ENCODE results near the gene NCR2. TPM values are rescaled to one million over a fixed set of nuclear protein-coding genes. Genes with fewer than 3 reads are reported as not detected.

The NCR2 gene
- total RNA-seq, 1 experiment from 2014 or later = not detected

GRCh38 chr6:41355952-41356351 lies 20.5 kb downstream of the NCR2 start:
- H3K27ac ChIP-seq = no peak overlapping the region
- H3K4me3 ChIP-seq = no peak overlapping the region
- no peaks in the 10 kb centered on the region for H3K4me1 ChIP-seq (replicated peaks)
- H3K36me3 ChIP-seq = no peaks in the 10 kb centered on the region
- no peak for DNase-seq (ENCODE audit: low read depth in 1 of 2, low spot score in 2 of 2)
- peaks cover 5% of the 10 kb centered on the region; the same call in 1 of the 2 replicates for H3K9me3 ChIP-seq (replicated peaks)
- peaks cover 11% of the 10 kb centered on the region for H3K27me3 ChIP-seq (replicated peaks)

GRCh38 chr6:41356825-41357224 lies 21.4 kb downstream of the NCR2 start:
- Histone ChIP-seq H3K4me3 (no peak overlapping the region), H3K27ac (no peak overlapping the region), H3K4me1 (replicated peaks) (no peaks in the 10 kb centered on the region), H3K9me3 (replicated peaks) (peaks cover 5% of the 10 kb centered on the region; the same call in 1 of the 2 replicates), H3K36me3 (no peaks in the 10 kb centered on the region), H3K27me3 (replicated peaks) (peaks cover 11% of the 10 kb centered on the region)
- no peak for DNase-seq (ENCODE audit: low read depth in 1 of 2, low spot score in 2 of 2)

GRCh38 chr6:41358503-41358902 lies 23.1 kb downstream of the NCR2 start:
- H3K4me1 ChIP-seq (replicated peaks) = no peaks in the 10 kb centered on the region
- peaks cover 11% of the 10 kb centered on the region for H3K27me3 ChIP-seq (replicated peaks)
- H3K27ac ChIP-seq = no peak overlapping the region
- peaks cover 5% of the 10 kb centered on the region; the same call in 1 of the 2 replicates for H3K9me3 ChIP-seq (replicated peaks)
- no peak overlapping the region for H3K4me3 ChIP-seq
- H3K36me3 ChIP-seq = no peaks in the 10 kb centered on the region
- DNase-seq (ENCODE audit: low read depth in 1 of 2, low spot score in 2 of 2) = peak in 1 of 2 experiments; percentile 26

GRCh38 chr6:41359617-41360313 lies 24.4 kb downstream of the NCR2 start:
- Histone ChIP-seq H3K4me3 (no peak overlapping the region), H3K36me3 (no peaks in the 10 kb centered on the region)
- DNase-seq (ENCODE audit: low read depth in 1 of 2, low spot score in 2 of 2) = peak in 1 of 2 experiments; percentile 23

GRCh38 chr6:41360314-41360685 lies 24.9 kb downstream of the NCR2 start:
- no peak overlapping the region for H3K4me3 ChIP-seq
- H3K9me3 ChIP-seq (replicated peaks) = peaks cover 5% of the 10 kb centered on the region; the same call in 1 of the 2 replicates
- DNase-seq (ENCODE audit: low read depth in 1 of 2, low spot score in 2 of 2) = peak in 1 of 2 experiments; percentile 6
- no peaks in the 10 kb centered on the region for H3K36me3 ChIP-seq
- no peak overlapping the region for H3K27ac ChIP-seq
- no peaks in the 10 kb centered on the region for H3K4me1 ChIP-seq (replicated peaks)
- peaks cover 7% of the 10 kb centered on the region for H3K27me3 ChIP-seq (replicated peaks)

More at GRCh38 chr6:41359617-41360313, 24.4 kb downstream of the NCR2 start:
- Histone ChIP-seq H3K4me1 (replicated peaks) (no peaks in the 10 kb centered on the region), H3K27me3 (replicated peaks) (peaks cover 7% of the 10 kb centered on the region), H3K27ac (no peak overlapping the region), H3K9me3 (replicated peaks) (peaks cover 5% of the 10 kb centered on the region; the same call in 1 of the 2 replicates)

- no peak for DNase-seq (ENCODE audit: low read depth in 1 of 2, low spot score in 2 of 2)
- Histone ChIP-seq H3K27ac (no peak overlapping the region), H3K36me3 (no peaks in the 10 kb centered on the region), H3K4me3 (no peak overlapping the region), H3K9me3 (replicated peaks) (no peaks in the 10 kb centered on the region), H3K27me3 (replicated peaks) (peaks cover 6% of the 10 kb centered on the region), H3K4me1 (replicated peaks) (peaks cover 18% of the 10 kb centered on the region)
These were observed 30.7 kb downstream of the NCR2 start for GRCh38 chr6:41366150-41366549.

- no peaks in the 10 kb centered on the region for H3K36me3 ChIP-seq
- peaks cover 6% of the 10 kb centered on the region for H3K27me3 ChIP-seq (replicated peaks)
- H3K4me3 ChIP-seq = no peak overlapping the region
- H3K4me1 ChIP-seq (replicated peaks) = peaks cover 23% of the 10 kb centered on the region
- H3K27ac ChIP-seq = no peak overlapping the region
- DNase-seq (ENCODE audit: low read depth in 1 of 2, low spot score in 2 of 2) = peak in 1 of 2 experiments; percentile 14
- no peaks in the 10 kb centered on the region for H3K9me3 ChIP-seq (replicated peaks)
These were observed 31.7 kb downstream of the NCR2 start for GRCh38 chr6:41367061-41367460.

- peak; percentile 54 to 60 for DNase-seq (ENCODE audit: low read depth in 1 of 2, low spot score in 2 of 2)
- peaks cover 6% of the 10 kb centered on the region for H3K27me3 ChIP-seq (replicated peaks)
- H3K27ac ChIP-seq = no peak overlapping the region
- no peaks in the 10 kb centered on the region for H3K9me3 ChIP-seq (replicated peaks)
- no peak overlapping the region for H3K4me3 ChIP-seq
- no peaks in the 10 kb centered on the region for H3K36me3 ChIP-seq
- peaks cover 29% of the 10 kb centered on the region for H3K4me1 ChIP-seq (replicated peaks)
These were observed 32.3 kb downstream of the NCR2 start for GRCh38 chr6:41367700-41368099.

- H3K4me3 ChIP-seq = no peak overlapping the region
- H3K4me1 ChIP-seq (replicated peaks) = peaks cover 40% of the 10 kb centered on the region
- H3K36me3 ChIP-seq = no peaks in the 10 kb centered on the region
- no peak overlapping the region for H3K27ac ChIP-seq
- peaks cover 4% of the 10 kb centered on the region for H3K27me3 ChIP-seq (replicated peaks)
- no peaks in the 10 kb centered on the region for H3K9me3 ChIP-seq (replicated peaks)
- peak in 1 of 2 experiments; percentile 45 for DNase-seq (ENCODE audit: low read depth in 1 of 2, low spot score in 2 of 2)
These were observed 35.2 kb downstream of the NCR2 start for GRCh38 chr6:41370488-41371111.

- DNase-seq (ENCODE audit: low read depth in 1 of 2, low spot score in 2 of 2) = no peak
- H3K4me1 ChIP-seq (replicated peaks) = peaks cover 40% of the 10 kb centered on the region
- H3K9me3 ChIP-seq (replicated peaks) = no peaks in the 10 kb centered on the region
These were observed 36.1 kb downstream of the NCR2 start for GRCh38 chr6:41371461-41371991.

GRCh38 chr6:41371992-41372831 lies 36.8 kb downstream of the NCR2 start:
- no peak overlapping the region for H3K27ac ChIP-seq
- H3K4me1 ChIP-seq (replicated peaks) = peaks cover 40% of the 10 kb centered on the region
- no peaks in the 10 kb centered on the region for H3K36me3 ChIP-seq
- DNase-seq (ENCODE audit: low read depth in 1 of 2, low spot score in 2 of 2) = peak in 1 of 2 experiments; percentile 9
- H3K27me3 ChIP-seq (replicated peaks) = no peaks in the 10 kb centered on the region
- H3K4me3 ChIP-seq = peak overlapping the region; percentile 33
- no peaks in the 10 kb centered on the region for H3K9me3 ChIP-seq (replicated peaks)

More at GRCh38 chr6:41371461-41371991, 36.1 kb downstream of the NCR2 start:
- no peak overlapping the region for H3K4me3 ChIP-seq
- H3K36me3 ChIP-seq = no peaks in the 10 kb centered on the region
- no peaks in the 10 kb centered on the region for H3K27me3 ChIP-seq (replicated peaks)
- H3K27ac ChIP-seq = no peak overlapping the region

GRCh38 chr6:41372832-41373626 lies 37.6 kb downstream of the NCR2 start:
- H3K27ac ChIP-seq = no peak overlapping the region
- peak in 1 of 2 experiments; percentile 41 for DNase-seq (ENCODE audit: low read depth in 1 of 2, low spot score in 2 of 2)
- no peaks in the 10 kb centered on the region for H3K36me3 ChIP-seq
- peak overlapping the region; percentile 33 for H3K4me3 ChIP-seq
- no peaks in the 10 kb centered on the region for H3K9me3 ChIP-seq (replicated peaks)
- H3K27me3 ChIP-seq (replicated peaks) = 0 out of 2 replicates have a peak, but pooled peaks cover 5% of the 10 kb centered on the region
- H3K4me1 ChIP-seq (replicated peaks) = peaks cover 40% of the 10 kb centered on the region

GRCh38 chr6:41373627-41373918 lies 38.2 kb downstream of the NCR2 start:
- H3K27ac ChIP-seq = no peak overlapping the region
- no peak for DNase-seq (ENCODE audit: low read depth in 1 of 2, low spot score in 2 of 2)
- no peaks in the 10 kb centered on the region for H3K36me3 ChIP-seq
- H3K9me3 ChIP-seq (replicated peaks) = no peaks in the 10 kb centered on the region
- H3K27me3 ChIP-seq (replicated peaks) = 0 out of 2 replicates have a peak, but pooled peaks cover 5% of the 10 kb centered on the region
- no peak overlapping the region for H3K4me3 ChIP-seq
- peaks cover 40% of the 10 kb centered on the region for H3K4me1 ChIP-seq (replicated peaks)
